GM21576 (cell line): Measurements from ENCODE around the gene GABBR2.

Experiments used
- ATAC-seq: cut with Tn5 transposase; IDR thresholded peaks from one replicate; pipeline ENCODE4 v1.9.1; 2021; ENCODE audit warnings: mild to moderate bottlenecking, moderate library complexity; ENCODE audit not compliant: unreplicated experiment

The GABBR2 gene

GRCh38 chr9:98364086-98364485 is 344.6 kb downstream of the GABBR2 start:
- no peak for ATAC-seq

- no peak for ATAC-seq
Observed at GRCh38 chr9:98363644-98364043, 345.1 kb downstream of the GABBR2 start.

GRCh38 chr9:98362624-98363252 is 346.0 kb downstream of the GABBR2 start:
- ATAC-seq: no peak

- ATAC-seq: no peak
Observed at GRCh38 chr9:98361645-98362044, 347.1 kb downstream of the GABBR2 start.

GRCh38 chr9:98360176-98360708 is 348.5 kb downstream of the GABBR2 start:
- no peak for ATAC-seq

GRCh38 chr9:98359569-98359968 is 349.2 kb downstream of the GABBR2 start:
- no peak for ATAC-seq

GRCh38 chr9:98357921-98358535 is 350.7 kb downstream of the GABBR2 start:
- no peak for ATAC-seq

GRCh38 chr9:98356953-98357690 is 351.6 kb downstream of the GABBR2 start:
- no peak for ATAC-seq

GRCh38 chr9:98356326-98356725 is 352.4 kb downstream of the GABBR2 start:
- ATAC-seq: no peak

GRCh38 chr9:98351370-98351769 is 357.4 kb downstream of the GABBR2 start:
- no peak for ATAC-seq

GRCh38 chr9:98347642-98348041 is 361.1 kb downstream of the GABBR2 start:
- no peak for ATAC-seq

GRCh38 chr9:98345011-98345410 is 363.7 kb downstream of the GABBR2 start:
- ATAC-seq: no peak

GRCh38 chr9:98344581-98344980 is 364.2 kb downstream of the GABBR2 start:
- ATAC-seq: no peak

- no peak for ATAC-seq
Observed at GRCh38 chr9:98342820-98343210, 365.9 kb downstream of the GABBR2 start.

GRCh38 chr9:98342098-98342819 is 366.5 kb downstream of the GABBR2 start:
- no peak for ATAC-seq

GRCh38 chr9:98341157-98342097 is 367.3 kb downstream of the GABBR2 start:
- no peak for ATAC-seq

GRCh38 chr9:98339987-98340800 is 368.5 kb downstream of the GABBR2 start:
- ATAC-seq: no peak

GRCh38 chr9:98335661-98336060 is 373.1 kb downstream of the GABBR2 start:
- no peak for ATAC-seq

GRCh38 chr9:98334796-98335195 is 373.9 kb downstream of the GABBR2 start:
- no peak for ATAC-seq
